Fibroblast of skin of left biceps (primary cell): ENCODE measurements around the gene PPIAL4G.
"Not testable (repeated sequence)": the region's sequence is repeated elsewhere in the genome, so short reads cannot be mapped to it uniquely, and the experiment has no call there.

Source experiments
- DNase-seq, 2 experiments: peaks; one replicate each; pipeline ENCODE4 v3.0.0-alpha.2; 2013; ENCODE audit warnings: low read depth in 2 of 2

PPIAL4G gene

DNA sequence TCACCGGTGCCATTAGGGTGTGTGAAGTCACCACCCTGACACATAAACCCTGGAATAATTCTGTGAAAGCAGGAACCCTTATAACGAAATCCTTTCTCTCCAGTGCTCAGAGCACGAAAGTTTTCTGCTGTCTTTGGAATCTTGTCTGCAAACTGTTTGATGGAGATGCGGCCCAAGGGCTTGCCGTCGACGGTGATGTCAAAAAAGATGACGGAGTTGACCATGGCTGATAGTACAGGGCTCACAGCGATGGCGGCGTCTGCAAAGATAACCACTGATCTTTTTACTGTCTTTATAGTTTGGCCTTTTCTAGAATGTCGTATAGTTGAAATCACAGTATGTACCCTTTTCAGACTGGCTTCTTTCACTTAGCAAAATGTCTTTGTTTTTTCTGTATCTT lies at the start of gene PPIAL4G:
TSS of gene PPIAL4G (minus strand) at position 274 of the 400 bp plus-strand sequence. CDS start at position 224, 50 bp downstream.
- DNase-seq, result not testable (repeated sequence)

DNA sequence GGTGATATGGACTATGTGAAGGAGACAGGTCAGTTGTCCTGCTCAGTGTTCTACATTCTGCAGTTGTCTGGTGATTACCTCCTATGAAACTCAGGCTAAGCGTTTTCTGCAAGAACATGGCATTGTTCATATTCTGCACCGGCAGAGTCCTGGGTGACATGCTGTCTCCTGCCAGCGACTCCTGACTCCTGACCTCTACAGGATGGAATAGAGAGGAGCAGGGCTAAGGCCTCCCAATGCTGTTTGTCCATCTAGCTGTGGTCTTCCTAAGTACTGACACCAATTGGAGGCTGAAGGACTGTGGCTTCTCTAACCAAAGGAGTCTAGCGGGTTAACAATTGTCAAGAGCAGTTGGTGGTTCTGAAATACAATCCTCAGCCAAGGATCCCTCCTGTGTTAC lies 49.1 kb upstream of the PPIAL4G start:
- not testable (repeated sequence) for DNase-seq

DNA sequence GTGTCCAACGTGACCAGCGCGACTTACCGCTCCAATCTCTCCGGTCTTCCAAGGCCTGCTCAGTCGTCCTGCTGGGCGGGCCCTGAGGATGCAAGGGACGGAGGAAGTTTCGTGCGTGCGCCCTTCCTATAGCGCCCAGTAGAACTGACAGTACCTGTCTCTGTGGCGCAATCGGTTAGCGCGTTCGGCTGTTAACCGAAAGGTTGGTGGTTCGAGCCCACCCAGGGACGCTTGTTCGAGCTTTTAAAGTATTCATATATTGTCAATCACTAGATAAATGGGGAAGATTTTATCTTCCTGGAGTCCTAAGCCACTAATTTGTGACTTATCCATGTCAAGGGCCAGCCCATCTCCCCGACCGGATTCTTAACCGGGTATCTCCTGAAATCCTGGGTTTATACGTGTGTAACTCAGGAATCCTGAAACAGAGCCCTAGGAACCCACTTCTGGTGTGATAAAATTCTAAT lies 46.0 kb upstream of the PPIAL4G start:
- peak; percentile 28 to 33 for DNase-seq

- DNase-seq, result not testable (repeated sequence)
These were observed 45.5 kb upstream of the PPIAL4G start for GRCh38 chr1:148528591-148528990.

- DNase-seq, result not testable (repeated sequence)
These were observed 43.5 kb upstream of the PPIAL4G start for GRCh38 chr1:148526587-148526986.

DNA sequence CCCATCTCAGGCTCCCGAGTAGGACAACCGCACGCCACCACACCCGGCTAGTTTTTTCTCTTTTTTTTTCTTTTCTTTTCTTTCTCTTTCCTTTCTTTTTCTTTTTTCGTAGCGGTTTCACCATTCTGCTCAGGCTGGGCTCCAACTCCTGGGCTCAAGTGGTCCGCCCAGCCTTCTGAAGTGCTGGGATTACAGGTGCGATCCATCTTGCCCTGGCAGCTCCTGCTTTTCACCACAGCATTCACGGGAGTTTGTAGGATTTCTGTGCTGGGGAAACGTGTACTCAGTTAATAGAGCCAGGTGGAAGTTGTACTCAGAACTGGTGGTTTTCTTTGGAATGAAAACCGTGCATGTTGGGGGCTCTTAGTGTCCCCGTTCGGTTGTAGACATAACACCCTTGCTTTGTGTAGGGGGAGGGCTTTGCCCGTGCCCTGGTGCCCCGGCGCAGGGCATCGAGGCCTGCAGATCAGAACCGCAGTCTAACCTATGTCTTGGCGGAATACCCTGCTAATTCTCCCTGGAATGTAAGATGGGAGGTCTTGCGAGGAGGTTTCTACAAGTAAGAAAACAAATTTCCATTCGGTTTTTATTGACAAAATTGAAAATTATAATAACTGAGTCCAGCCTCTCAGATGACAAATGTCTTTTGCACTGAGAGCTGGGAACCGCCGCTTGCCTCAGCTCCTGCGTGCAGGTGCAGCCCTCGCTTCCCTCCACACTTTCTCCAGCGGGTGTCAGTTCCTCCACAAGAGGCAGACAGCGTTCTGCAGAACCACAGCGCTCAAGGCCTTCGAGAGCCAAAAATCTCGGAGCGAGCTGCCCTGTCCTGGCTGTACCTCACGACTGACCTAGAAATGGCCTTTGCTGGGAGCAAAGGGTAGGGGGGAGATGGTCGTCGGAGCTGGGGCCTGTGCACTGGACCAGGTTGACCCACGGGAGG lies 40.4 kb upstream of the PPIAL4G start:
- not testable (repeated sequence) for DNase-seq

- peak; percentile 96 to 97 for DNase-seq
These were observed 39.6 kb upstream of the PPIAL4G start for GRCh38 chr1:148522561-148523204.

GRCh38 chr1:148522072-148522471 lies 39.0 kb upstream of the PPIAL4G start:
- peak; percentile 64 to 68 for DNase-seq

DNA sequence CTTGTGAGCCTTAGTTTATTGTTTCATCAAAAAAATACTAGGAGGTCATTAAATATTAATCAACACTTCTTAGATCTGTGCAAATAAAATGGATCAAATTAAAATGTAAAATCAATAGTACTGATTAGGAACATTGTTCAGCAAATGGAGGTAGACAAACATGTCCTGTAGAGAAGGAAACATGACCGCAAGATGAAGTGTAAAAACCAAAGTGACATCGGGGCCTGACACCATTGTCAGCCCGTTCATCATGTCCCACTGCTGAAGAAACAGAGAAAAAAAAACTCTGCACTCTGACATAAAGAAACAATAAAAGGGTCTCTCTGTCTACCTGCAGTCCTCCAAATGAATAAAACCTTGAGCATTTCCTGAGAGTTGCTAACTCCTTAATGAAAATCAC lies 31.2 kb upstream of the PPIAL4G start:
- DNase-seq, result not testable (repeated sequence)

DNA sequence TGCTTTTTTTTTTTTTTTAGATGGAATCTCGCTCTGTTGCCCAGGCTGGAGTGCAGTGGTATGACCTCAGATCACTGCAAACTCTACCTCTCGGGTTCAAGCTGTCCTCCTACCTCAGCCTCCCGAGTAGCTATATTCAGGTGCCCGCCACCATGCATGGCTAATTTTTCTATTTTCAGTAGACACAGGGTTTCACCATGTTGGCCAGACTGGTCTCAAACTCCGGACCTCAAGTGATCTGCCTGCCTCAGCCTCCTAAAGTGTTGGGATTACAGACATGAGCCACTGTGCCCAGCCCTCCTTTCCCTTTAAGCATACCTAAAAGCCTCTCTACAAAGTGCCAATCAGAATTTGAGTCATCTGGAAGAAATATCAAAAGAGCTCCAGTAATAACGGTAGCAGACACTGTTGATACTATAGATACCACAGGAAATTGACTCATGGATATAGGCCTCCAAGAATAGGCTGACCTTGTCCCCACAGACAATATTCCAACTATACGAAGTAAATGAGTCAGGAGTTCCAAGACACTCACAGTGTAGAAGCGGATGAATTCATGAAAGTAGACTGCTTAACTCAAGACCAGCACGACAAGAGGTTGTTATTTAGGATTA lies 29.6 kb upstream of the PPIAL4G start:
- DNase-seq, result not testable (repeated sequence)

DNA sequence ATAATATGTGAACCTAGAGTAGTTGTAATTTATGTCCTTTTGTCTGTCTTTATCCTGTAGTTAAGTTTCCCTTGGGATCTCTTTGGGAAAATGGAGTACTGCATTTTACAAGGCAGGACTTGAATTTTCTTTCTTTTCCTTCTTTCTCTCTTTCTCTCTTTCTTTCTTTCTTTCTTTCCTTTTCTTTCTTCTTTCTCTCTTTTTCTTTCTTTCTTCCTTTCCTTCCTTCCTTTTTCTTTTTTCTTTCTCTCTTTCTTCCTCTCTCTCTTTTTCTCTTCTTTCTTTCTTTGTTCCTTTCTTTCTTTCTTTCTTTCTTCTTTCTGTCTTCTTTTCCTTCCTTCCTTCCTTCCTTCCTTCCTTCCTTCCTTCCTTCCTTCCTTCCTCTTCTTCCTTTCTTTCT lies 10.8 kb upstream of the PPIAL4G start:
- DNase-seq, result not testable (repeated sequence)

DNA sequence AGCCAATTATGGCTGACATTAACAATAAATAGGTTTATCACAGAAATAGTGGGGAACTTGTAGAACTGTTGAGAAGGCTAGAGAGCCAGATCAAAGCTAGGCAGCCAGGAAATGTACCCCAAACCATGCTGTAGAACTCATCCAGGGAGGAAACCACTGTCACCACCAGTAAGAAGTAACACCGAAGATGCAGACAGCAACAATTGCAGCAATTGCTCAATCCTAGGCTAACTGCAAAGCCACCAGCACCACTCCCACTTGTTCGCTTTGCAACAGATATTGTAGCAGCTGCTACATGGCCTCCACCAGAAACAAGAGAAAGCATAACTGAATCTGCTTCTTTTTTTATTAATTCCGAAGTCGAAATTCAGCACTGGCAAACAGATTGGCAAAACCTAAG lies 2.0 kb downstream of the PPIAL4G start:
- DNase-seq, result not testable (repeated sequence)

DNA sequence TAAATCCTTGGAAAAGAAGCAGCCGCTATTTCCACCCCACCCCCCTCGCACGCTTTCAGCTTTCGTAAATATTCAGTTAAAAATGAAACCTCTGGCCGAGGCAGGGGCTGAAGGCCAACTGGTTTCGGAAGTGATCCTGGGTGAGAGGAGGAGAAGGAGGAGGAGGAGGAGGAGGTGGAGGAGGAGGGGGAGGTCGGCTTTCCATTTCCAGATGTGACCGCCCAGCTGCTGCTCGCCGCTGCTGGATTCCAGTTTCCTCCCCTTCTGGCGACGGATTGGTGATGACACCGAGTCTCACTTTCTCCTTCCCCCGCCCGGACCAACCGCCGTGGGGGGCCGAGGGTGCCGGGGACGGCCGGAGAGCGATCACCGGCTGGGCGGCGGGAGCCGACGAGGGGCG lies 23.4 kb downstream of the PPIAL4G start:
- not testable (repeated sequence) for DNase-seq

- DNase-seq, result not testable (repeated sequence)
These were observed 24.1 kb downstream of the PPIAL4G start for GRCh38 chr1:148458901-148459581.

DNA sequence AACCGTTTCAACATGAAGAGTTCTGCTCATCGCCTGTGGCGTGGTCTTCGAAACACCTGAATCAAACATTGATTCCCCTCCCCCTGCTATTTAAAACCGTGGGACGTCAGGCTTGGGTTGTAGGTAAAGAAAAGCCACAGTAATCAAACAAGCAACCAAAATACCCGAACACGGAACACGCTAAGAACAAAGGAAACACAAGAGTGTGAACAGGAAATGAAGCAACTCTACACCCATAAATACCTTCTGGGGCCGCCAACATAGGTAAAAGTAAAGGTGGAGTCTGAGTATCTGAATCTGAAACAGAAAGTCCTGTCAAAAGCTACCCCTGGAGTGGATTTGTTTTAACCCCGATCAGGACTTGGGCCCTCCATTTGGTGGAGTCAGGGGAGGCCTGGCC lies 24.7 kb downstream of the PPIAL4G start:
- not testable (repeated sequence) for DNase-seq

DNA sequence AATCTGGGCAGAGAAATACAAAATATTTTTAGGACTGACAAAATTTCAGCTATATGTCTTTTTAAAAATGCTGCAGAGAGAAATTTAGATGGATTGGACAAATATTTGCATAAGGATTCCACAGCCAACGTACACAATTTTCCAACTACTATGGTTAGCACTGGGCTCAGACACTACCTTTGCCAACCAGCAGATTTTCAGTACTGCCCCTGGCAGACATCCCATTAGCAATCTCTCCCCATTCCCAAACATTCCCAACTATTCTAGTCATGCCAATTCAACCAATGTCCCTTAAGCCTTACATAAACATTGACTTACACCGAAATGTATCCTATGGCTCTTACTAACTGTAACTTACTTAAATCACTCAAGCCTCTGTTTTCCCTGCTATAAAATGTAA lies 30.3 kb downstream of the PPIAL4G start:
- DNase-seq, result peak in 1 of 2 experiments; percentile 2

GRCh38 chr1:148439654-148440325 lies 43.3 kb downstream of the PPIAL4G start:
- DNase-seq, result not testable (repeated sequence)

DNA sequence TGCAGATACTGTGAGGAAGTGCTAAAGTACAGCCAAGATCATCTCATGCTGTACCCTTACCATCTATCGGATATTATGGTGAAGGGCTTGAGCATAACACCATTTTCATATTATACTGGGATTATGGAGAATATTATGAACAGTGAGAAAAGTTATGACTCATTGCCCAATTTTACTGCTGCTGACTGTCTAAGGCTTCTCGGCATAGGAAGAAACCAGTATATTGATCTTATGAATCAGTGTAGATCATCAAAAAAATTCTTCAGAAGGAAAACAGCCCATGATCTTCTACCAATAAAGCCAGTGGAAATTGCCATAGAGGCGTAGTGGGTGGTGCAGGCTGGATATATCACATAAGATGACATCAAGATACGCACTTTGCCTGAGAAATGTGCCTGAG lies 47.7 kb downstream of the PPIAL4G start:
- DNase-seq, result no peak

GRCh38 chr1:148434832-148435231 lies 48.3 kb downstream of the PPIAL4G start:
- no peak for DNase-seq

GRCh38 chr1:148432916-148433317 lies 50.2 kb downstream of the PPIAL4G start:
- not testable (repeated sequence) for DNase-seq
